ENCODE results near the gene AATK.
"Not testable (repeated sequence)": the region's sequence is repeated elsewhere in the genome, so short reads cannot be mapped to it uniquely, and the experiment has no call there.

The AATK gene

DNA sequence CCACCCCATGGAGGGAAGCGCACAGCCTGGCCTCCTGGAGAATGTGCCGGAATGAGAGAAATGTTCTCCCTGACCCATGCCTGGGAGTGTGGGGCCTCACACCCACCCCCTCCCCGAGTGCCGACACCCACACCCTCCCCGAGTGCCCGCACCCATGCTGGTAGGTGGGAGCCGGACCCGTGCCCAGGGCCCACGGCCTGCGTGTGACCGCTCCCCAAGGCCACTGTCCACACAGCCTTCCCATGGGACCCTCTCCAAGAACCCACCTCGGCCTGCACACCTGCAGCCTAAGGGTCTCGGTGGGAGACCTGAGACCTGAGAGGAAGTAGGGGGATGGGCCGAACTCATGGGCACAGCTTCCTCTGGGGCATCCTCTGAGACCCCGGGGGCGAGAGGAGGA is 4.0 kb downstream of the AATK start:
- DNase-seq (ENCODE audit: low read depth), result no peak

DNA sequence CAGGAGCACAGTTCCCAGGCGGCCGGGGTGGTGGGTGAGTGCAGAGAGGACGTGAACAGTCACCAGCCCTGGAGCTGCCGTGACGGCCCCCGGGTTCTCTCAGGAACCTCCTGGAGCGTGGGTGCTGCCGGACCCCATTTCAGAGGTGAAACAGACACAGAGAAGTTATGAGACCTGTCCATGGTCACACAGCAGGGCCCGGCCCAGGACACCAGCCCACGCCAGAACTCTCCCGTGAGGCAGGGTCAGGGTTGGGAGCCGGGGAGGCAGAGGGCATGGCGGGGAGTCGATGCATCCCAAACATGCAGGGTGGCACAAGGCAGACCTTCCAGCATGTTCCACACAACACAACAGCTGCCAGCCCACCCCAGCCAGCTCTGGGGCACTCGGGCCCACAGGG is 4.5 kb downstream of the AATK start:
- no peak for DNase-seq (ENCODE audit: low read depth)

DNA sequence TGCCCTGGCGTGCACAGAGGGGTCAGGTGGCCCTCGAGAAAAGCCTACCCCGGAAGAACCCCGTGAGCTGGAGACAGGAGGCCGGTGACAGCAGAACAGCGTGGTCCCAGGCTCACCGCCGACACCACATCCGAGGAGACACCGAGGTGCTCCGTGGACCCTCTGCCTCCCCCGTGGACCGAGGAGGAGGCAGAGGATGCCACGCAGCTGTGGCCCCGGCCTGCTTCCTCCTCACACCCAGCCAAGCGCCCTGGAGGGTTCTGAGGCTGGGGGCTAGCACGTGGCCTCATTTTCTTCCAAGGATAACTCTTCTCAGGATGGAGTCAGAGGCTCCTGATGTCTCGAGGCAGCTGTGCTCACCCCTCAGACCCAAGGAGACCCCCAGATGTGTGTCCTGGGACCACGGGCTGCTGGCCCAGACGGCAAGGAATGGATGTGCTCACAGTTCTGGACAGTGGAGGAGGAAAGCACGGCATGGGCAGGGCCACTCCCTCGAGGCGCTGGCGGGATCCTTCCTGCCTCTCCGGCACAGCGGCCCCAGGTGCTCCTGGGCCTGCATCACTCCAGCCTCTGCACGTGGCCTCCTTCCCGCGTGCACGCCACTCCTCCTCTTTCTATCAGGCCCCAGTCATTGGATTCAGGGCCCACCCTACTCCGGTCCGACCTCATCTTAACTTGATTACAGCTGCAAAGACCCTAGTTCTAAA is 5.1 kb downstream of the AATK start:
- no peak for DNase-seq (ENCODE audit: low read depth)

DNA sequence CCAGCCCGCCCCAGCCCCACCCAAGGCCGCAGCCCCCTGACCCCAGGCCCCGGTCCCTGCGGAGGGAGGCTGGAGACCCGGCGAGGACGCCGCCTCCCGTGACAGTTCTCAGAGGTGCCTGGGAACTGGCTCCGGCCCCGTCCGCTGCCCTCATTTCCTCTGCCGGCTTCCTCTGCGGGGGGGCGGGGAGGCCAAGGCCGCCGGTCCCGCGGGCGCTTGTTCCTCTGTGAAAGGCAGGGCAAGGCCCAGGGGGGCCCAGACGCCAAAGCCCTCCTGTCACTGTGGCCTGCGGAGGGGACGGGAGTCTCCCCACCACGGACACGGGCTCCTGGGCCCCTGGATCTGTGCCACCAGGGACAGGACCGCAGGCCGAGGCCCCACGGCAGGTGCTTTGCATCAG is 5.7 kb downstream of the AATK start:
- no peak for DNase-seq (ENCODE audit: low read depth)

DNA sequence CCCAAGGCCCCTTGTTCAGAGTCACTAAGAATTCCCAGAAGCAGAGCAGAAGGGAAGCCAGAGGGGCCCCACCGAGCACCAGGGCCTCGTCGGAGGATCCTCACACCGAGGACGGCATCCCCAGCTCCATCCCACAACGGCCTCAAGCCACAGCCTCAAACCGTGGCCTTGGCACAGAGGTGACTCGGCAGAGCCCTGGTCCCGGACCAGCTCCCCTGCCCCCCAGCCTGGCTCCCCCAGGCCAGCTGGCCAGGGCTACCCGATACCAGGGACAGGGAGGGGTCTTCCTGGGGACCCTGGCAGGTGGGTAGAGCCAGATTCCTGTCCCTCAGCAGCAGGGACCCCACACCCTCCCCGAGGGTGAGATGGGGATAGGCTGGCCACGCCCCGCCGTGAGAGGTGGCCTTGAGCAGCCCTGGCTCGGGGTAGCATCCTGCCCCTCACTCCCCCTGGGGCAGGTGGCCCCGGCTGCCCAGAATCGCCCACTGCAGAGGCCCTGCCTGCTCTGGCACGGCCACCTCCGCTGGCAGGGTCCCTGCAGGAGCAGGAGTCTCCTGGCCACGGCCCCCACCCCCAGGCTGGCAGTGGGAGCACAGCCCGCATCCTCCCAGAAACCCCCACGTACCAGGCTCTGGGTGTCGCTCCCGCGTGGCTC is 6.3 kb downstream of the AATK start:
- no peak for DNase-seq (ENCODE audit: low read depth)

DNA sequence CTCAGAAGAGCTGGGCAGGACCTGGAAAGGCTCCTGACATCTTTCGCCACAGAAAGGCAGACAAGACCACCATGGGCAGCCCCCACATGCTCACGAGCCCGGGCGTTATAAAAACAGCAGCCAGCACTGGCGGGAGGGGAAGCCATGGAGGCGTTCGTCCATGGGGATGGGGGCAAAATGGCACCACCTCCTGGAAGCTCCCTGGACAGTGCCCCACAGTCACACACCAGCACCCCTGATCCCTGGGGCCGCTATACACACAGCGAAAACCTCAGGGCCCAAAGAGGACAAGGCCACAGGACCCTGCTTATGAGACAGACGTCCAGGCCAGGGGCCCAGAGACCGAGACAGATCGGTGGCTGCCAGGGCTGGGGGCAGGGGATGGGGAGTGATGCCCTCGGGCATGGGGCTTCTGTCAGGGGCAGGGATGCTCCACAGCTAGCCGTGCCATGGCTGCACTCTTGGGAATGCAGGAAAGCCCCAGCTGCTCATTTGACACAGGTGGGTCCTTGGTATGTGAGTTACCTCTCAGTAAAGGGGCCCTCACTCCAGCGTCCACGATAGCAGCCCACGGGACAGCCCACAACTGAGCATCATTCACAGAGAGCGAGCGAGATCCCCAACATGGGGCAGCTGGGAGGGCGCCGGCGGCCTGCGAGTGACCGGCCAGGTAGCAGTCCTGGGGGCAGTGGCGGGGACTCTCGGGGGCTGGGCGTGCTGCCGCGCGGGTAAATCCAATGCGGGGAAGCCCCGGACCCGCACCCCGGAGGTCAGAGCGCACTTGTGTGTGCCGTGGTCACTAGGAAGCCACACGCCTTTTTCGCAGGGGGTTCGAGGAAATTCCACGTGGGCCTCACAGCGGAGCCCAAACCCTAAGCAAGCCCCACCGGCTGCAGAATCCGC is 7.1 kb downstream of the AATK start:
- no peak for DNase-seq (ENCODE audit: low read depth)

DNA sequence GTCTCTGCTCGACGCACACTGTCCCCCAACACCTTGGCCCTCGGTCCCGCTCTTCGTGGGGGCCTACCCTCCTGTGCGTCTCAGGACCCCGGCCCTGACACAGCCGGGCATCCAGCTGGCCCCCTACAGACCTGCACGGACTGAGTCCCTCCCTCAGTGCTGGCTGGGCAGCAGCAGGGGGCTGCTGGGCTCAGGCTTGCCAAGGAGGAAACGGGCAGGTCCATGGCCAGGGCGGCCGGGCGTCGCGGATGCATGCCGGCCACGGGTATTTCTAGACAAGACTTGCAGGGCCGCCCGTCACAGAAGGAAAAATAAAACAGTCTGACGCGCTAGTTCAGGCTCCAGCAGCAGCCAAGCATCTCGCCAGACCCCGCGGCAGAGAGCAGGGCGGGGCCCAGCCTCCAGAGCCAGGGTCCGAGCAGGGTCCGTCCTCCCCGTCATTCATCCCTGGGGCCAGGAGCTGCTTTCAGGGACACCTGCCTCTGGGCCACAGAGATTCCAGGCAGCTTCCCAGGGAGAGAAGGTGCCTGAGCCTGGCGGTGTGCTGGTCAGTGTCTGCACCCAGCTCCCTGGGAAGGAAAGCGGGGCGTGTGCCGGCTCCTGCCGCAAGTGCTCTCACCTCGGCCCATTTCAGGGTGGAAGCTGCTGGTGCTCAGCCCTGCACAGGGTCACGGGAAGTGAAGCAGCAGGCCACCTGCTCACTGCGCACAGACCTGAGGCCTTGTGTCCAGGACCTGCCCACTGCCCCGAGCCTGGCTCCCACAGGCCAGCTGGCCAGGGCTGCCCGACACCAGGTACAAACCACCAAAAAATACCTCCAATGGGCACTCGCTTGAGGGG is 8.0 kb downstream of the AATK start:
- DNase-seq (ENCODE audit: low read depth), result no peak

DNA sequence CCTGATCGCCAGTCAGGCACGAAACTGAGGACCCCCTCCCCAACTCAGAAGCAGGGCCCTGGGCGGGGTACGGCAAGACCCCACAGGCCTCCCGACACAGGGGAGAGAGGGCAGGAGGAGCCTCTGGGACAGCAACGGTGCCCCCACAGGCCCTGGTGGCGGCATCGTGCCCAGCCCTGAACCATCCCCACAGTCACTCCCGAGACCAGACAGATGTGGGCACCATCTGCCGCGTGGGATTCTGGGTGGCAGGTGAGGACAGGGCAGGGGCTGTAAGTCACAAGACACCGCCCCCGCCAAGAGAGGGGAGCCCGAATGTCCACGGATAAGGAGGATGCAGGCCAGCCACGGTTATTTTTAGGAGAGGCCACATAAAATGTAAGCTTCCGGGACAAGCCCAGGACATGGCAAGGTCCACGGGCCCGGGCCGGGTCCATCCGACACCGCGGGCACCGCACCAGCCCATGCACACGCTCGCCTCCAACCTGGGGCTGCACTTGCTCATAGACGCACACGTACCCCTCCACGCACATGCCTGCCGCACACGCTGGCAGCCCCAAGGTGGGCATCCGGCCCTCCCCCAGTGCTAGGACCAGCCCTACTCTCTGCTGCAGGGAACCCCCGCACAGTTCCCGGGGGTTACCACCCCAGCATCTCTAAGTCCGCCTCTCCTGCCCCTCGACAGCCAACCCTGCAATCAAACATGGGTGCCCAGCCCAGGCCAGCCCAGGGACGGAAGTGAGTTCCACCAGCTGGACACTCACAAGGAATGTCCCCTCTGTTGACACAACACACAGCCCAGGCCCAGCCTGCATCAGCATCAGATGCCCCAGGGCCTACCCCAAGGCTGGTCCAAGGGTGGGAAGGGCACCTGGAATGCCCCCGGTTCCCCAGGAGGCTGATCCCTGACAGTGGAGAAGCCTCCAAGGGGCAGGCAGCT is 8.9 kb downstream of the AATK start:
- no peak for DNase-seq (ENCODE audit: low read depth)

DNA sequence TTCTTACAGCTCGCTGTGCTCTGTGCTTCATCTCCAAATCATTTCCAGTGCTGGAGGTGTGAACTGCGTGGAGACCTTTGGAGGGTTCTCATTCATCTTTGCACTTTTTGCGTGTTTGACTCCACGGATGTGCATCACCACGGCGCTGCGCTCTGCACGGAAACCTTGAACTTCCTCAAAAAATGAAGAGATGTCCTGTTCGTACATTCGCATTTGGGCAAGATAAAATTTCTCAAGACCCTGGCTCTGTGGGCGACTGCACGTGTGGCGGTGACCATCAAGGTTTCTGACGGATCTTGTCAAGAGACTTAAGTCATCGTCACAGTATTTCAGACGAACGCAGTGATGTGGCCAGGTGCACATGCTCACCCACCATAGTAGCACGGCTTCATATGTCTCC is 11.1 kb downstream of the AATK start:
- no peak for DNase-seq (ENCODE audit: low read depth)

DNA sequence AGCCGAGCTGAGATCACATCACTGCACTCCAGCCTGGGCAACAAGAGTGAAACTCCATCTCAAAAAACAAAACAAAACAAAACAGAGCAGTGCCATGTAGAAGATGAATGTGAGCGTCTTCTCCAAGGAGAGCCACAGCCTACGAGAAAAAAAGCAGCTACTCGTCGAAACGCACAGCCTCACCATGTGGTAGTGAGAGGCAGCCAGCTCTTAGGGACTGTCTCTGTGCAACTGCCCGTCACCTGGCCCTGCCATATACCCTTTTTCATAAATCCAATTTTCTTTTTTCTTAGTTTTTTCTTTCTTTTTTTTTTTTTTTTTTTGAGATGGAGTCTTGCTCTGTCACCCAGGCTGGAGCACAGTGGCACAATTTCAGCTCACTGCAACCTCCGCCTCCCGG is 12.0 kb downstream of the AATK start:
- DNase-seq (ENCODE audit: low read depth), result not testable (repeated sequence)

DNA sequence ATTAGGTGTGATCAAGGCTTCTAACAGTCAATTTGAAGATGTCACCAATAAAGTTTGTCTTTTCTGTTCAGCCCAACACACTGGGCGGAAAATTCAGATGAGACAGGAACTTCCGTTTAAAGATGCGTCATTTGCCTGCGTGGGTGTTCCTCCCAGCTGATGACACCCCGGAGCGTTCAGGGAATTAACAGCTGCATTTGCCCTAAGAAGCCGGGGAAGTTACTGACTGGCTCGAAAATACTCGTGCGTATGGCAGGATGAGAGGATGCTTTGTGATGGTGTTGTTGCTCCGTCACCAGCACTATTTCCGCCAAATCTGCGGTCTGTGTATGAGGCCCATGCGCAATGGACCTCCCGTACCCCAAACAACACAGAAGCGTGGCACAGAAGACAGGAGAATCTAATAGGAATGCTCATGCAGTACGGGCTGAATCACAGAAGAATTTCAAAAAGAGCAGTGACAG is 12.6 kb downstream of the AATK start:
- DNase-seq (ENCODE audit: low read depth), result peak; percentile 28

DNA sequence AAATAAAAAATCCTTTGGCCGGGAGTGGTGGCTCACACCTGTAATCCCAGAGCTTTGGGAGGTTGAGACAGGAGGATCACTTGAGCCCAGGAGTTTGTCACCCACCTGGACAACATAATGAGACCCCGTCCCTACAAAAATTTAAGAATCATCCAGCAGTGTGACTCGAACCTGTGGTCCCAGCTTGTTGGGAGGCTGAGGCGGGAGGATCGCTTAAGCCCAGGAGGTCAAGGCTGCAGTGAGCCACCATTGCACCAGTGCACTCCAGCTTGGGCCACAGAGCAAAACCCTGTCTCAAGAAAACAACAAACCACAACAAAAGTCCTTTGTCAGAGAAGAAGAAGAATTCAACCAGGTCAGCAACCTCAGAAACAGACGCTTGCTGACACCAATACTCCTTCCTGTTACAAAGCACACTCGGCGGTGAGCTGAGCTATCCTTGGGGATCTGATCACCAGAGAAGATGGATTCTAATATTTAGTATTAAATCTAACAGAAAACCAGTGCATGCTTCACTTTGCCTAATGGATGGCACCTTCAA is 13.7 kb downstream of the AATK start:
- DNase-seq (ENCODE audit: low read depth), result no peak

DNA sequence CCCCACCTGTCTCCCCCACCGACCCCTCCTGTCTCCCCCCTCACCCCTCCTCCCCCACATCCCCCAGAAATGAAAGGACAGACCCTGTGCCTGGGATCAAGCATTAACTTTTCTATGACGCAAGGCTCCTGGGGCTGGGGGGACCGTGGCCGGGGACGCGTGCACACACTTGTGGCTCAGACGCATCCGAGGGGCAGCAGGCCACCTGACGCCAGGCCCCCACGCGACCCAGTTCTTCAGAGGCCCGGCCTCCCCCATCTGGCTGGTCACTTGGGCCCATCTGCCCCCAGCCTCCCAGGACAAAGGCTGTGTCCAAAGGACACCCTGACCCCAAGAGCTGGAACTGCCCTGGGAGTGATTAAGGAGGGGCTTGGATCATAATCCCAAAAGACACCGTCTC is 14.7 kb downstream of the AATK start:
- DNase-seq (ENCODE audit: low read depth), result no peak

DNA sequence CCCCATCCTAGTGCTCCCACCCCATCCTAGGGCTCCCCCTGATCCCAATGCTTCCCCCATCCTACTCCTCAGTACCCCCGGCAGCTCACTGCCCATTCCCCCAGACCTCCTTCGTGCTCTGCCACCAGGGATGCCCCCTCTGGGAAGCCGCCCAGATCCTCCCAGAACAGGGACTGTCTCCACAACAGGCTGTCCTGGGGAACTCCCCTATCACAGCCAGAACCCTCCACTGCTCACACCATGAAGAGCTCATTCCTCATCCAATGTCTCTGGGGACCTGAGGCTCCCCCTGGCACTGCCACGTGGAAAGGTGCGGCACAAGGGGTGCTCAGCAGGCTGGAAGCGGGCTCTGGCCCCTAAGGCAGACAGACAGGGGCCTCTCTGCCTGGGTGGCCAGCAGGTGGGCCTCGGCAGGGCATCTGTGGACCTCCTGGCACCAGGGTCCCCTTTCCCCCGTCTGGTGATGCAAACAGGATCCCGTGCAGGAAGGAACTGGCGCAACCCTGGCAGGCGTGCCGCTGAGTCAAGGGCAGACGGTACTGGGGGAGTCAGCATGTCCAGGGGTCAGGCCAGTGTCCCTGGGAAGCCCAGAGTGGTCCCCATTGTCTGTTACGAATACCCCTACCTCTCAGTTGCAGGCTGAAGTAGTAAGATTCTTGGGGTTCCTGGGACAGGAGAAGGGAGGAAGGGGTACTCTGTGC is 15.5 kb downstream of the AATK start:
- no peak for DNase-seq (ENCODE audit: low read depth)

DNA sequence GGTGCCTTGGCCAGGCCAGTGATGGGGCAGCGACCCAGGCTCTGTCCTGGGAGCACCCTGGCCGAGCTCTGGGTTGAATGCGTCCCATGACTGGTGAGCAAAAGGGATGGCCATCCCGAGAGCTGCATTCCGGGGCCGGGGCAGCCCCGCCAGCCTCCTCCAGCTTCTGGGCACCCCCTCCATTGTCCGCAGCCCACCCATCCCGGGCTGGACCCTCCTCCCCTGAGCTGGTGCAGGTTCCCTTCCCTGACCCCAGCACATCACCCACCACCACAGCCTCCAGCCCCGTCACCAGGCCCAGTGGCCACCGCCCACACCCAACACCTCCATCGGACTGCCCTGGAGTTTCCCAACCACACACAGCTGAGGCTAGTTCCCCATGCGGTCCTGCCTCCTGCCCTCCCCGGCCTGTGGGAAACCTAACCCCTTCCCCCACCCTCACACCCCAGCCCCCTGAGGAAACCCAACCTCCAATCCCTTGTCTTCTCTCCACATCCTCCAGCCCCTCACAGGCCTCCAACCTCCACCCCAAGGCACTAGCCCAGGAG is 17.0 kb downstream of the AATK start:
- no peak for DNase-seq (ENCODE audit: low read depth)

DNA sequence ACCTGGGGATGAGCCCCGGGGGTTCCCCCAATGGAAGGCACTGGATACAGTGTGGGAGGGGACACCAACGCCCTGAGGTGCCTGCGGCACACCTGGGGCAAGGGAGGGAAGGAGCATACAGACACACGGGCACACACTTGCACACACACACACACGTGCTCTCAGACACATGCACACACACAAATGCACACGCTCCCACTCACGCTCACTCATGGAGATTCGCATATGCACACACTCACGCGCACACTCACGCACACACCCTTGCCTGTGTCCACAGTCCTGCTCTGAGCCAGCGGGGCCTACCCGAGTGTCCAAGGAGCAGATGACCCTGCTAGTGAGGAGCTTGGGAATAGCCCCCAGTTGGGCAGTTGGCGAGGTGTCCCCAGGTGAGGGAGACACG is 17.4 kb downstream of the AATK start:
- DNase-seq (ENCODE audit: low read depth), result no peak

DNA sequence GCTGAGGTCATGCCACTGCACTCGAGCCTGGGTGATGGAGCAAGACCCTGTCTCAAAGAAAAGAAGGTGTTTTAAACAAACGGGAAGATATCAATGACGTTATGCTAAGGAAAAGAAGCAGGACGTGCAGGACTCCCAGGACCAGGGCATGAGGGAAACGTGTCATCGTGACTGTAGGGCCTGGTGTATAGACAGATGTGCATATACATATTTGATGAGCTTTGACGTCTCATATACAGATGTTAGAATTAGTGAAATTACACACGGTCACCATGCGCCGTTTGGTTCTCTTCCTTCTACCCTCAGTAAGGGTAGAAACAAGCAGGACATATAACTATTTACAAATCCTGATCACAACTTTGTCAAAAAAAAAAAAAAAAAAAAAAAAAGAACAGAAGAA is 18.3 kb downstream of the AATK start:
- DNase-seq (ENCODE audit: low read depth), result no peak

DNA sequence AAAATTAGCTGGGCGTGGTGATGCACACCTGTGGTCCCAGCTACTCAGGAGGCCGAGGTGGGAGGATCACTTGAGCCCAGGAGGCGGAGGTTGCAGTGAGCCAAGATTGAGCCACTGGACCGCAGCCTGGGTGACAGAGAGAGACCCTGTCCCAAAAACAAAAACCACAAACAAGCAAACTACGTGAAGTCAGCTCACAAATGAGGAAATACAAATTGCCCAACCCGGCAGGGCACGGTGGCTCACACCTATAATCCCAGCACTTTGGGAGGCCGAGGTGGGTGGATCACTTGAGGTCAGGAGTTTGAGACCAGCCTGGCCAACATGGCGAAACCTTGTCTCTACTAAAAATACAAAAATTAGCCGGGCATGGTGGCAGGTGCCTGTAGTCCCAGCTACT is 19.8 kb downstream of the AATK start:
- not testable (repeated sequence) for DNase-seq (ENCODE audit: low read depth)

DNA sequence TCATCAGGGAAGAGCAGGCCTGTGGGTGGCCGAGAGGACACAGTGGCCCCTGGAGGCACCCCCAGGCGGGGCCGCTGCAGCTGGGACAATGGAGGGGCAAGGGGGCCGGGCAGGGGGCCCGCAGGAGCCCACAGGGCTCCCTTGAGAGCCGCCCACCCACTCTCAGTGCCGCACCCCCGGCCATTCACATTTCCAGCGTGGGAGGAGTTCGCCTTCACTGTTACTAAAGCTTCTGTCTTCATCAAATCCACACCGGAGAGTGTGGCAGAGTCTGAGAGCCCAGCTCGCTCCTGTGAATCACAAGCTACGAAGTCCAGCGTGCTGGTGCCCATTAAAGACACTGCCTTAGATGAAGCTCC is 21.6 kb downstream of the AATK start:
- no peak for DNase-seq (ENCODE audit: low read depth)

All from GM04504 (cell line).